H9 (cell line): Measurements from ENCODE around the gene NUDT7. TPM values are rescaled to one million over a fixed set of nuclear protein-coding genes. Genes with fewer than 3 reads are reported as not detected.

Experiments used
- DNase-seq: peaks from one replicate; pipeline ENCODE4 v3.0.0-alpha.2; 2017
- H2AFZ ChIP-seq: one replicate; pipeline ENCODE4 v1.6.1; 2013; ENCODE audit warnings: mild to moderate bottlenecking, low read length, control low read depth, moderate library complexity
- H2AK5ac ChIP-seq: 2 replicates; pipeline ENCODE4 v1.6.1; 2013; ENCODE audit warnings: low read length, control low read depth, mixed read lengths; ENCODE audit not compliant: insufficient read length
- H2BK120ac ChIP-seq: one replicate; pipeline ENCODE4 v1.6.1; 2013; ENCODE audit warnings: low read depth, mild to moderate bottlenecking, low read length, control low read depth, inconsistent platforms; ENCODE audit not compliant: poor library complexity, severe bottlenecking
- H2BK12ac ChIP-seq: 2 replicates; pipeline ENCODE4 v1.6.1; 2013; ENCODE audit warnings: low read length, control low read depth, mixed read lengths, low read depth; ENCODE audit not compliant: insufficient read length
- H2BK15ac ChIP-seq: 2 replicates; pipeline ENCODE4 v1.6.1; 2013; ENCODE audit warnings: low read depth, low read length, control low read depth
- H2BK20ac ChIP-seq: one replicate; pipeline ENCODE4 v1.6.1; 2013; ENCODE audit warnings: low read depth, mild to moderate bottlenecking, low read length, control low read depth, inconsistent platforms; ENCODE audit not compliant: poor library complexity, severe bottlenecking
- H2BK5ac ChIP-seq: 2 replicates; pipeline ENCODE4 v1.6.1; 2013; ENCODE audit warnings: low read length, control low read depth, mixed read lengths; ENCODE audit not compliant: insufficient read length
- H3K14ac ChIP-seq: 2 replicates; pipeline ENCODE4 v1.6.1; 2013; ENCODE audit warnings: low read length, control low read depth; ENCODE audit not compliant: insufficient read depth
- H3K18ac ChIP-seq: 2 replicates; pipeline ENCODE4 v1.6.1; 2013; ENCODE audit warnings: low read depth, mild to moderate bottlenecking, mixed read lengths, low read length, control low read depth; ENCODE audit not compliant: insufficient read length
- H3K23ac ChIP-seq: 2 replicates; pipeline ENCODE4 v1.6.1; 2013; ENCODE audit warnings: low read length, control low read depth, mixed read lengths, low read depth; ENCODE audit not compliant: insufficient read length
- H3K23me2 ChIP-seq: 2 replicates; pipeline ENCODE4 v1.6.1; 2013; ENCODE audit warnings: low read depth, mild to moderate bottlenecking, mixed read lengths, low read length, control low read depth; ENCODE audit not compliant: insufficient read length, poor library complexity, severe bottlenecking
- H3K27ac ChIP-seq: 2 replicates; pipeline ENCODE4 v1.5.1; 2013; ENCODE audit warnings: low read length, control low read depth, mixed read lengths, low read depth; ENCODE audit not compliant: insufficient read length
- H3K27me3 ChIP-seq: 2 replicates; pipeline ENCODE4 v1.6.1; 2013; ENCODE audit warnings: low read length, control low read depth, inconsistent platforms; ENCODE audit not compliant: insufficient read depth
- H3K4ac ChIP-seq: 2 replicates; pipeline ENCODE4 v1.6.1; 2013; ENCODE audit warnings: low read depth, mild to moderate bottlenecking, control low read depth, inconsistent platforms, low read length, moderate library complexity
- H3K4me1 ChIP-seq: 2 replicates; pipeline ENCODE4 v1.6.1; 2013; ENCODE audit warnings: low read length, control low read depth, inconsistent platforms; ENCODE audit not compliant: insufficient read depth
- H3K4me2 ChIP-seq: 2 replicates; pipeline ENCODE4 v1.6.1; 2013; ENCODE audit warnings: low read length, control low read depth, mixed read lengths; ENCODE audit not compliant: insufficient read length, insufficient read depth
- H3K56ac ChIP-seq: 2 replicates; pipeline ENCODE4 v1.6.1; 2013; ENCODE audit warnings: low read depth, mild to moderate bottlenecking, mixed read lengths, low read length, control low read depth; ENCODE audit not compliant: insufficient read length
- H3K79me1 ChIP-seq: 2 replicates; pipeline ENCODE4 v1.6.1; 2013; ENCODE audit warnings: low read depth, mild to moderate bottlenecking, moderate library complexity, low read length, control low read depth, inconsistent platforms; ENCODE audit not compliant: insufficient read depth, poor library complexity, severe bottlenecking
- H3K79me2 ChIP-seq: 2 replicates; pipeline ENCODE4 v1.6.1; 2013; ENCODE audit warnings: low read length, control low read depth, inconsistent platforms; ENCODE audit not compliant: insufficient read depth
- H3K9ac ChIP-seq: 2 replicates; pipeline ENCODE4 v1.6.1; 2013; ENCODE audit warnings: low read length, control low read depth, mixed read lengths; ENCODE audit not compliant: insufficient read length; ENCODE audit errors: extremely low read depth
- H3K9me3 ChIP-seq: one replicate; pipeline ENCODE4 v1.6.1; 2013; ENCODE audit warnings: low read depth, low read length, inconsistent platforms; ENCODE audit not compliant: control insufficient read depth
- H3T11ph ChIP-seq: one replicate; pipeline ENCODE4 v1.6.1; 2013; ENCODE audit warnings: mild to moderate bottlenecking, low read length, control low read depth, inconsistent platforms
- H4K20me1 ChIP-seq: one replicate; pipeline ENCODE4 v1.6.1; 2013; ENCODE audit not compliant: control insufficient read depth, insufficient read length, insufficient read depth
- H4K5ac ChIP-seq: 2 replicates; pipeline ENCODE4 v1.6.1; 2013; ENCODE audit warnings: low read depth, mild to moderate bottlenecking, mixed read lengths, low read length, control low read depth; ENCODE audit not compliant: insufficient read length
- H4K8ac ChIP-seq: replicated peaks from 2 replicates; pipeline ENCODE4 v1.6.1; 2013; ENCODE audit warnings: low read length, control low read depth, mixed read lengths, low read depth; ENCODE audit not compliant: insufficient read length
- H4K91ac ChIP-seq: 2 replicates; pipeline ENCODE4 v1.6.1; 2013; ENCODE audit warnings: low read depth, mild to moderate bottlenecking, moderate library complexity, mixed read lengths, low read length, control low read depth; ENCODE audit not compliant: insufficient read length
- H3K27ac Mint-ChIP-seq, 3 experiments: 2 replicates in 2 of 3; 3 replicates in 1 of 3; pipeline ENCODE4 v1.8.0; 2020 to 2021; ENCODE audit warnings: mixed read lengths in 3 of 3, mild to moderate bottlenecking in 1 of 3, moderate library complexity in 1 of 3
- H3K27me3 Mint-ChIP-seq: 2 replicates; pipeline ENCODE4 v1.8.0; 2021; ENCODE audit warnings: low read depth, mild to moderate bottlenecking, moderate library complexity, mixed read lengths
- H3K36me3 Mint-ChIP-seq, 3 experiments: 2 replicates in 2 of 3; 3 replicates in 1 of 3; pipeline ENCODE4 v1.8.0; 2020 to 2021; ENCODE audit warnings: low read depth in 3 of 3, mixed read lengths in 3 of 3; ENCODE audit not compliant: insufficient read depth in 1 of 3
- H3K4me1 Mint-ChIP-seq, 2 experiments: 2 replicates each; pipeline ENCODE4 v1.8.0; 2020; ENCODE audit warnings: mixed read lengths in 2 of 2
- H3K4me3 Mint-ChIP-seq, 2 experiments: 2 replicates in 1 of 2; 3 replicates in 1 of 2; pipeline ENCODE4 v1.8.0; 2020 to 2021; ENCODE audit warnings: mild to moderate bottlenecking in 2 of 2, mixed read lengths in 2 of 2, moderate library complexity in 1 of 2
- H3K9me3 Mint-ChIP-seq, 2 experiments: 2 replicates in 1 of 2; 3 replicates in 1 of 2; pipeline ENCODE4 v1.8.0; 2020; ENCODE audit warnings: mild to moderate bottlenecking in 2 of 2, mixed read lengths in 2 of 2, moderate library complexity in 1 of 2
- WGBS: extraction: QIAGEN DNeasy Blood & Tissue Kit; methylation state at CpG from one replicate; pipeline ENCODE4 v1.1.7; 2013; ENCODE audit warnings: missing lambda C conversion rate, low lambda C conversion rate, mixed read lengths; ENCODE audit not compliant: insufficient read length; ENCODE audit errors: extremely low coverage; 5-methylcytosine and 5-hydroxymethylcytosine counted together
- total RNA-seq: library from RNA; stranded (reverse); gene quantifications from 2 replicates; pipeline ENCODE4 v1.2.1, GENCODE V29; 2021
- TF ChIP-seq, protein P1 (sequence below): fragments of 200-600 bp; sonication (generic); conservative IDR thresholded peaks from 3 replicates; pipeline ENCODE4 v1.8.0; 2021; ENCODE audit warnings: antibody characterized with exemption, mild to moderate bottlenecking

Gene NUDT7
- total RNA-seq, 1 experiment from 2014 or later, result 6.8 TPM

- H3K27ac Mint-ChIP-seq, result no peak overlapping the region
- Histone ChIP-seq H2AFZ (no peak overlapping the region), H3K79me1 (no peaks in the 10 kb centered on the region), H3T11ph (no peak overlapping the region), H2AK5ac (no peak overlapping the region), H2BK12ac (no peak overlapping the region), H3K9ac (no peak overlapping the region), H3K23me2 (no peaks in the 10 kb centered on the region), H3K9me3 (no peaks in the 10 kb centered on the region), H3K79me2 (no peaks in the 10 kb centered on the region), H4K8ac (no peak overlapping the region), H3K14ac (no peak overlapping the region), H4K20me1 (no peaks in the 10 kb centered on the region), H3K56ac (no peak overlapping the region), H3K27me3 (no peaks in the 10 kb centered on the region), H2BK20ac (no peak overlapping the region), H3K4me1 (no peaks in the 10 kb centered on the region), H3K27ac (no peak overlapping the region), H3K23ac (no peak overlapping the region), H4K91ac (no peak overlapping the region), H3K4me2 (no peak overlapping the region), H2BK15ac (no peak overlapping the region), H2BK5ac (no peak overlapping the region), H2BK120ac (no peak overlapping the region), H4K5ac (no peak overlapping the region), H3K4ac (no peak overlapping the region), H3K18ac (no peak overlapping the region)
- DNase-seq, result no peak
- no CpG with 5 or more reads among the region's 11 CpGs for WGBS
- peaks cover 1 to 13% (median 4%) of the 10 kb centered on the region in 3 experiments; a peak in 6 of 7 replicates for H3K36me3 Mint-ChIP-seq
- no peaks in the 10 kb centered on the region for H3K4me1 Mint-ChIP-seq
- H3K27me3 Mint-ChIP-seq, result no peaks in the 10 kb centered on the region
- no peak overlapping the region for H3K4me3 Mint-ChIP-seq
- TF ChIP-seq, protein P1, sequence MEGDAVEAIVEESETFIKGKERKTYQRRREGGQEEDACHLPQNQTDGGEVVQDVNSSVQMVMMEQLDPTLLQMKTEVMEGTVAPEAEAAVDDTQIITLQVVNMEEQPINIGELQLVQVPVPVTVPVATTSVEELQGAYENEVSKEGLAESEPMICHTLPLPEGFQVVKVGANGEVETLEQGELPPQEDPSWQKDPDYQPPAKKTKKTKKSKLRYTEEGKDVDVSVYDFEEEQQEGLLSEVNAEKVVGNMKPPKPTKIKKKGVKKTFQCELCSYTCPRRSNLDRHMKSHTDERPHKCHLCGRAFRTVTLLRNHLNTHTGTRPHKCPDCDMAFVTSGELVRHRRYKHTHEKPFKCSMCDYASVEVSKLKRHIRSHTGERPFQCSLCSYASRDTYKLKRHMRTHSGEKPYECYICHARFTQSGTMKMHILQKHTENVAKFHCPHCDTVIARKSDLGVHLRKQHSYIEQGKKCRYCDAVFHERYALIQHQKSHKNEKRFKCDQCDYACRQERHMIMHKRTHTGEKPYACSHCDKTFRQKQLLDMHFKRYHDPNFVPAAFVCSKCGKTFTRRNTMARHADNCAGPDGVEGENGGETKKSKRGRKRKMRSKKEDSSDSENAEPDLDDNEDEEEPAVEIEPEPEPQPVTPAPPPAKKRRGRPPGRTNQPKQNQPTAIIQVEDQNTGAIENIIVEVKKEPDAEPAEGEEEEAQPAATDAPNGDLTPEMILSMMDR, result no peak
- peaks cover 6 to 8% of the 10 kb centered on the region in 2 experiments; a peak in 3 of 5 replicates for H3K9me3 Mint-ChIP-seq
Observed at GRCh38 chr16:77732241-77732946, 10.1 kb downstream of the NUDT7 start.
